HG02840 (cell line): ENCODE data around the gene NSD2.

Source experiments
- ATAC-seq: cut with Tn5 transposase; IDR thresholded peaks from one replicate; pipeline ENCODE4 v1.9.1; 2021; ENCODE audit warnings: mild to moderate bottlenecking, moderate library complexity, moderate number of reproducible peaks; ENCODE audit not compliant: unreplicated experiment, low FRiP score

The NSD2 gene

GRCh38 chr4:1862961-1863296 is 8.3 kb upstream of the NSD2 start:
- ATAC-seq: no peak

GRCh38 chr4:1863297-1864033 is 7.7 kb upstream of the NSD2 start:
- ATAC-seq: no peak

DNA sequence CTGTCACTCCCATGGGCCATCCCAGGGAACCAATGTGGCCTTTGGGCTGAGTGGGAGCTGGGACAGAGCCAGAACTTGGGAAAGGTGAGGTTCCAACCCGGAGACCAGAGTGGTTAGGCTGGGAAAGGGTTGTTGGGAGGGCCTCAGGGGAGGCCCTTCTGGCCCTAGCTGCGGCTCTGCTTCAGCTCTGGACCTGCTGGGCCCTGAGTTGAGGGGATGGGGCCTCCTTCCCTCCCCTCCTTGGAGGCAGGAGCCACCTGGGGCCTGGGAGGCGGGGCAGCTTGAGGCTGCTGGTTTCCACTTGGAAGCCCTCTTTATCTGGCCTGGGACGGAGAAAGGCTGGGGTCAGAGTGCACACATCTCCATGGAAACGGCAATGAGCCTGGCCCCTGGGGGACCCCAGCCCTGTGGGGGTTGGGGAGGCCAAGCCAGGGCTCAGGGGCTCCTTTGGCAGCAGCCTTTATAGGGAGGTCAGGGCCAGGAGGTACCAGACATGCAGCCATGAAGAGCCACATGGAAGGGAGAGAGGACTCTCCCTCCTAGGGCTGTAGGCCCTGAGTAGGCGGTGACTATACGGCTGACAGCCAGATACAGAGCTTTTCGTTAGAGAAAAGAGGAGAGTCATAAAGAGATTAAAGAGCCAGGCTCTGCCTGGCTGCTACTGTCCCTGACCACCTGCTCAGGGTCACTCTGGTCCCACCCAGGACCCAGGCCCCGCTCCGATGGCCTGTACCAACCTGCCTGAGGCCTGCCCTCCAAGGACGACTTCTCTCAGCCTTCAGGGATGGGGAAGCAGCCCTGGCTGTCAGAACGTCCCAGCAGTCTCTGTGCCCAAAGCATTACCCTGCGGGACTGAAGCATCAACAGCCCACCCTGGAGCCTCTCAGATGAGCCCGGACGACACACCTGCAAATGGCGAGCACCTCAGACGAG is 6.9 kb upstream of the NSD2 start:
- ATAC-seq: no peak

GRCh38 chr4:1866189-1866661 is 5.0 kb upstream of the NSD2 start:
- ATAC-seq: no peak

GRCh38 chr4:1868293-1868692 is 2.9 kb upstream of the NSD2 start:
- ATAC-seq: no peak

DNA sequence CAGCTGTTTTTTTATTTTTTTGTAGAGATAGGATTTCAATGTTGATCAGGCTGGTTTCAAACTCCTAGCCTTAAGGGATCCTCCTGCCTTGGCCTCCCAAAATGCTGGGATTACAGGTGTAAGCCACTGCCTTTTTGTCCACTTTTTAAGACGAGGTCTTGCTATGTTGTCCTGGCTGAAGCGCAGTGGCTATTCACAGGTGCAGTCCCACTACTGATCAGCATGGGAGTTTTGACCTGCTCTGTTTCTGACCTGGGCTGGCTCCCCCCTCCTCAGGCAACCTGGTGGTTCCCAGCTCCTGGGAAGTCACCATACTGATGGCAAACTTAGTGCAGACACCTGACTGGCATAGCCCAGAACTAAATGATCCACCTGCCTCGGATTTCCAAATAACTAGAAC is 2.3 kb upstream of the NSD2 start:
- no peak for ATAC-seq

GRCh38 chr4:1869530-1870327 is 1.5 kb upstream of the NSD2 start:
- no peak for ATAC-seq

DNA sequence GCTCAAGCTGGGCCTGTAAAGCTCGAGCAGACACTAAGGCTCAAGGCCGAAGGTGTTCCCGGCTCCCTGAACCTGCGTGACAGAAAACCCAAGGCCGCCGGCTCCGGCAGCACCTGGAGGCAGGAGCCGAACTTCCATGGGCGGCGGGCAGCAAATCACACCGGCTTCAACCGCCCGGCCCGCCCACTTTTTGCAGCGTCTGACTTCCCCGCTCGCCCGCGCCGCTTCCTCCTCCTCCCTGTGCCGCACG is 940 bp upstream of the NSD2 start:
- peak; percentile 37 for ATAC-seq

DNA sequence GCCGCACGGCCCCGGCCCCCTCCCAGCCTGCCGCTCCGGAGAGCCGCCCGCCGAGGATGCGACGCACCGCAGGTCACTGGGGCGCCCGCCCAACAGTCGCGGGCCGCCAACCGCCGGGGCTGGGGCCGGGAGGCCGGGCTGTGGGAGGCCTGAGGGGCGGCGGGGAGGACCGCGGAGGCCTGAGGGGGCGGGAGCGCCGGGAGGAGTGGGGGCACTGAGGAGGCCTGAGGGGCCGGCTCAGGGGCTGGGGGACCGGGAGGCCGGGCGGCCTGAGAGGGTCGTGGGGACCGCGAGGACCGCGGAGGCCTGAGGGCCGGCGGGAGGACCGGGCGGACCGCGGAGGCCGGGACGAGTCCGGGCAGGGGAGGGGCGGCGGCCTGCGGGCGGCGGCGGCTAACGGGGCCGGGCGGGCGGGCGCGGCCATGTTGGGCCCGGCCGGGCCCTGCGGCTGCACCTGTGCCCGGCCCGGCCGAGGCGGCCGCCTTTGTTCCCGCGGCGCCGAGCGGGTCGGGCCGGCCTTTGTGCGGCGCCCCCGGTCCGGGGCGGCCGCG is 353 bp downstream of the NSD2 start:
- peak; percentile 17 for ATAC-seq

DNA sequence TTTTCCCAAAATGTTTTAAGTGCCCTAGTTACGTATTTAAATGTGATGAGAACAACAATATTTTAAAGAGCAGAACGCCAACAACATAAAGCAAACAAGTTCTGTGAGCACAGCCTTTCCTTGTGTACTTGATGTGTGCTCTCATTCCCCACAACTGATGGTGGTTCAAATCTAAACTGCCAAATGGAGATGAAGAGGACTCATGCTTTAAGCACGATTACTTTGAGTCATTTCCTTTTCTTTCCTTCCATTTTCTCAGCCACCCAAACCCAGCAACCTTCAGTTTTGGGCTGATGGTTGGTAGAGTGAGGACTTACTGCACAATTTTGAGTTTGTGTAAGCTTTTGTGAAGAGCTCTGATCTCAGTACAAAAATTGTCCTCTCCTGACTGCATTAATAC is 1.7 kb downstream of the NSD2 start:
- ATAC-seq: no peak

GRCh38 chr4:1873291-1873690 is 2.1 kb downstream of the NSD2 start:
- ATAC-seq: no peak

DNA sequence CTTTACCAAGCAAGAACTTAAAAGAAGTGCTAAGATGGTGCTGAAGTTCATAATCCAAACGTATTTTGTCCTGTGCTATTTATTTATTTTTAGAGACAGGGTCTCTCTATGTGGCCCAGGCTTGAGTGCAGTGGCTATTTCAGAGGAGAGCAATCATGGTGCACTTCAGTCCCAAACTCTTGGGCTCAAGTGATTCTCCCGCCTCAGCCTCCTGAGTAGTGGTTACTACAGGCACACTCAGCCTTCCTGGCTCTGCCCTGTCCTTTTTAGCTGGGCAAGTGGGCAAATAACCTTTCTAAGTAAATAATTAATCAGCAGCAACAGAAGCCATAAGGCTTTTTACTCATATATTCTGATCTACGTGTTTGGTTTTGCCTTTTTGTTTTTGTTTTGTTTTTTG is 2.6 kb downstream of the NSD2 start:
- ATAC-seq: no peak

- no peak for ATAC-seq
These were observed 3.0 kb downstream of the NSD2 start for GRCh38 chr4:1874201-1874600.

DNA sequence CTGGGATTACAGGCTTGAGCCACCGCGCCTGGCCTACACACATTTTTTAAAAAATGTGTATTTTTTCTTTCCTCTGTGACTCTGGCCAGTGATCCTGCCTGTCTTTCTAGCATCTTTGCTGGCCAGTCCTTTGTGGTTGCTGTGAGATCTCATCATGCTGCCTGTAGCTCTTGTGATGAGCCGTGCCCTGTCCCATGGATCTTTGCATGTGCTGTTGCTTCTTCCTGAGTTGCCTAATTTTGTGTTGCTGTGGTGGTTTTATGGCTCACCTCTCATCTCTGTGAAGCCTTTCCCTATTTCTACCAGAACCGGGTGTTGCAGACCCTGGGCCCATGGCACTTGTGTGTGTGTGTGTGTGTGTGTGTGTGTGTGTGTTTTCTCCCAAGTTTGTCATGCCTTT is 8.3 kb downstream of the NSD2 start:
- no peak for ATAC-seq

- ATAC-seq: no peak
These were observed 9.1 kb downstream of the NSD2 start for GRCh38 chr4:1880332-1880731.

- no peak for ATAC-seq
These were observed 11.7 kb downstream of the NSD2 start for GRCh38 chr4:1882850-1883271.

DNA sequence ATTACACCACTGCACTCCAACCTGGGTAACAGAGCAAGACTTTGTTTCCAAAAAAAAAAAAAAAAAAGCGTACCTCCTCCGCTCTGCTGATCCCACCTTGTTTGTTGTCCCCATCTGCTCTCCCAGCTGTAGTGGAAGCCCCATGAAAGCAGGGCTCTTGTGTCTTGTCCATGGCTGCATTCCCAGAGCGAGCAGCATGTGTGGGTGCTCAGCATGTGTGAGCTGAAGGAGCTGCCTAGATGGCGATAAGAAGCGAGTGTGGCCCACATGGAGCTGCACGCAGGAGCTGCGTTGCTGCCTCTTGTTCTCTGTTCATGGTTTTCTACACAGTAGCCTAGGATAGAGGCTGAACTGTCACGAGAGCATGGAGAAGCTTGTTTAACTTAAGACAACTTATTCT is 12.4 kb downstream of the NSD2 start:
- ATAC-seq: no peak

DNA sequence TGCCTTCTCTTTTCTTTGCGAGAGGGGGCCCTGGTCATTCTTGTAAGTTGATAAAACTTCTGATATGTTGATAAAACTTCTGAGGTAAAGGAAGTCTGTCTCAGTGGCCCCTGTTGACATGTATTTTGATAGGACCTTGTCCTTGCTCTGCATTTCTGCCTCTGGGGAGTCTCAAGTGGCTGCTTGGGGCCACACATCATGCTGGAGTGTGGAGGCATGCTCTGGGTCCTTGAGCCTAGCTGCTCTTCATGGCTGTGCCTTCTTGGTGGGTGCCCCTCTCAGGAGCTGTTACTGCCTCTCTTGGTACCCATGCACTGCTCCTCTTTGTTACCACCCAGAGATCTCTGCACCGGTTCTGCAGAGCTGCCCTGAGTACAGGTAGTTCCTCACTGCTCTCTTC is 14.2 kb downstream of the NSD2 start:
- ATAC-seq: no peak

DNA sequence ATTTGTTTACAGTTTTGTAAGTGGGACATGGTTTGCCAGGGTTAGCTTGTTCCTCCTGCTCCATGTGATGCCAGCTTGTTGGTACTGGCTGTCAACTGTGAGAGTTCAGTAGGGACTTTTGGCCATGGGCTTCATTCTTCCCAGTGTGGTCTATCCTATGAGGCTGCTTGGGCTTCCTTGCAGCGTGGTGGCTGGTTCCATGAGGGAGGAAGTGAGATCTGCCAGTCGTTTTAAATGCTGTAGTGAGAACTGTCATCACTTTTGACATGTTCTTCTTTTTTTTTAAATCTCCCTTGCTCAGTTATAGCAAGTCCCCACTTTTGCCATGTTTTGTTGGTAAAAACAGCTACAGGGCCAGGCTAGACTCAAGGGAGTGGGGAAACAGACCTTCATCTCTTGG is 15.9 kb downstream of the NSD2 start:
- ATAC-seq: no peak

GRCh38 chr4:1890979-1891570 is 19.9 kb downstream of the NSD2 start:
- no peak for ATAC-seq
